BLaER1 treated with 17β-estradiol and CSF1 and Interleukin-3, amounts not matched to agents 10 nM and 100 nM (cell line): Measurements from ENCODE around the gene COMMD1.

Experiments
- H3K27ac ChIP-seq, 11 experiments: shearing (Covaris generic); formaldehyde crosslinking; 2 replicates each; pipeline ENCODE4 v1.8.1; 2022
- H3K27me3 ChIP-seq, 11 experiments: shearing (Covaris generic); formaldehyde crosslinking; 2 replicates each; pipeline ENCODE4 v1.8.1; 2022
- H3K36me3 ChIP-seq, 11 experiments: shearing (Covaris generic); formaldehyde crosslinking; 2 replicates each; pipeline ENCODE4 v1.8.1; 2022
- H3K4me1 ChIP-seq, 10 experiments: shearing (Covaris generic); formaldehyde crosslinking; 2 replicates each; pipeline ENCODE4 v1.8.1; 2022
- H3K4me2 ChIP-seq, 11 experiments: shearing (Covaris generic); formaldehyde crosslinking; 2 replicates each; pipeline ENCODE4 v1.8.1; 2022
- H3K4me3 ChIP-seq, 10 experiments: shearing (Covaris generic); formaldehyde crosslinking; 2 replicates each; pipeline ENCODE4 v1.8.1; 2022
- H3K9ac ChIP-seq, 11 experiments: shearing (Covaris generic); formaldehyde crosslinking; 2 replicates each; pipeline ENCODE4 v1.8.1; 2022
- H3K9me3 ChIP-seq, 11 experiments: shearing (Covaris generic); formaldehyde crosslinking; replicated peaks in 1 of 11; 2 replicates each; pipeline ENCODE4 v1.8.1; 2022
- H4K20me1 ChIP-seq, 11 experiments: shearing (Covaris generic); formaldehyde crosslinking; 2 replicates each; pipeline ENCODE4 v1.8.1; 2022
- Cebpa-rat ChIP-seq, 11 experiments: shearing (Covaris generic); IDR thresholded peaks; 2 replicates each; pipeline ENCODE4 v1.8.1; 2022

Gene COMMD1

DNA sequence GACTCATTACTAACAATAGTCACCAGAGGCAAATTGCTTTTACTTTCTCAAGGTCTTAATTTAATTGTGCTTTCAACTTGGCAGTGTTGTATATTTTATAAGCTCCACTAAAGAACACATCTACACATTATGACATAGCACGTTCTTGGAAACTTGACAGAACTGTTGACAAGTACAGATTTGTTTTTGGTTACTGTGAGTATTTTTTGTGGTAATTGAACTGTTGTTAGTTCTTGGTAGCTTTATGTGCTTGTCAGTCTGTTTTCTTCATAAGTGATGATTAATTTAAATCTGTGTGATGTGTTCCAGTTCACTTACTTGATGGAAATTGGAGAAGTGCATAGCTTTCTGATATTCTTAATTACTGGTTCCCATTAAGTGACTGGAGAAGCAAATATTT lies 63.9 kb downstream of the COMMD1 start:
- no peak overlapping the region for H3K27ac ChIP-seq
- no peak overlapping the region for H3K9ac ChIP-seq
- TF ChIP-seq Cebpa-rat (IDR thresholded peaks at IDR 0.05), result no peak
- H3K4me3 ChIP-seq, result no peak overlapping the region
- H4K20me1 ChIP-seq, result no peaks in the 10 kb centered on the region; a peak in 1 of 22 replicates
- H3K4me2 ChIP-seq, result no peak overlapping the region
- no peaks in the 10 kb centered on the region for H3K36me3 ChIP-seq
- no peaks in the 10 kb centered on the region for H3K27me3 ChIP-seq
- H3K9me3 ChIP-seq, result no peaks in the 10 kb centered on the region
- no peaks in the 10 kb centered on the region; a peak in 1 of 20 replicates for H3K4me1 ChIP-seq

DNA sequence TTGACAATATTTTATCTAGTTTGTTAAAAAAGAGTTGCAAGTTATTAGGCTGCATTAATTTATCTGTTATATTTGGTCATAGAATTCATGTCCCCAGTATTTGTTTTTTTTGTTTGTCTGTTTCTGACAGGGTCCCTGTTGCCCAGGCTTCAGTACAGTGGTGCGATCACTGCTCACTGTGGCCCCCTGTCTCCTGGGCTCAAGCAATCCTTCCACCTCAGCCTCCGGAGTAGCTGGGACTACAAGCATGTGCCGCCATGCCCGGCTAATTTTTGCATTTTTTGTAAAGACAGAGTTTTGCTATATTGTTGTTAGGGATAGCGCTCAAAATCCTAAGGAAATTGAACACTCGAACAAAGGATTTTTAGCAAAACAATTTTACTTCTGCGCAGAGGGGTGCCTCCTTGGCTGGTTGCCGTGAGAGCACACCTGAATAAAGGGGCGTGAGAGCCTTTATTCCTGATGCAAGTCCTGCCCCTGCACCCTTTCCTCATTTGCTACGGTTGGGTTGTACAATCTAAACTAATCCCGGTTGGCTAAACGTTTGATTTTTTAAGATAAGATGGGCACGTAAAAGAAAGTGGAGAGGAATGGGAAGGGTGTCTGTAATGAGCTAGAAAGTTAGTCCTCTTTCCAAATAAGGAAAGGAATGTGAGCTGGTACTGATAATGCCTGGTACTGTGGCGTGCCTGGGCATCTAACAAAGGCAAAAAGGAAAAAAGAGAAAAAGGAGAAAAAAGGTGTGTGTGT lies 65.5 kb downstream of the COMMD1 start:
- no peaks in the 10 kb centered on the region for H3K27me3 ChIP-seq
- TF ChIP-seq Cebpa-rat (IDR thresholded peaks at IDR 0.05), result no peak
- no peaks in the 10 kb centered on the region for H3K36me3 ChIP-seq
- H3K4me3 ChIP-seq, result no peak overlapping the region
- no peaks in the 10 kb centered on the region for H3K9me3 ChIP-seq
- H3K4me2 ChIP-seq, result no peak overlapping the region
- H4K20me1 ChIP-seq, result no peaks in the 10 kb centered on the region; a peak in 1 of 22 replicates
- no peaks in the 10 kb centered on the region; a peak in 1 of 20 replicates for H3K4me1 ChIP-seq
- H3K9ac ChIP-seq, result no peak overlapping the region
- no peak overlapping the region for H3K27ac ChIP-seq

DNA sequence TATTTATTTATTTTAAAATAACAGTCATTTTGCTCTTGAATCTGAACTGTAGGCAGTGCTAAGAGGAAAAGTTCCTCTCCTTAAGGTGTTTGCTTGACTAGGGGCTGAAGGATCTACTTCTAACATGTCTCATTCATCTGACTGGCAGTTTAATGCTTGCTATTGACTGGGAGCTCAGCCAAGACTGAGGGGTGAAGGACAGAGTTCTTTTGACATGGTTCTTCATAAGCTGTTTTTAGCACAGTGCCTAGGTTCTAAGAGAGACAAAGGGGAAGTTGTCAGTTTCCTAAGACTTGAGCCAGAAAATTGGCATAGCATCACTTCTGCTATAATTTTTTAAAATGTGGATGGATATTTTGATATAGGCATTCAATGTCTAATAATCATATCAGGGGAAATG lies 73.0 kb downstream of the COMMD1 start:
- Histone ChIP-seq H3K27me3 (no peaks in the 10 kb centered on the region), H3K4me1 (peaks cover 9 to 18% (median 12%) of the 10 kb centered on the region in 10 experiments; a peak in 17 of 20 replicates), H3K9ac (no peak overlapping the region), H3K9me3 (peaks cover 23 to 30% (median 28%) of the 10 kb centered on the region in 11 experiments), H4K20me1 (no peaks in the 10 kb centered on the region), H3K36me3 (0 out of 22 replicates have a peak, but pooled peaks cover 0 to 7% (median 0%) of the 10 kb centered on the region in 11 experiments), H3K4me2 (peak overlapping the region in 5 of 11 experiments; percentile 14 to 48 (median 22); a peak in 10 of 22 replicates), H3K4me3 (no peak overlapping the region), H3K27ac (peak overlapping the region in 1 of 11 experiments; percentile 43; a peak in 2 of 22 replicates)
- TF ChIP-seq Cebpa-rat (IDR thresholded peaks at IDR 0.05), result no peak

DNA sequence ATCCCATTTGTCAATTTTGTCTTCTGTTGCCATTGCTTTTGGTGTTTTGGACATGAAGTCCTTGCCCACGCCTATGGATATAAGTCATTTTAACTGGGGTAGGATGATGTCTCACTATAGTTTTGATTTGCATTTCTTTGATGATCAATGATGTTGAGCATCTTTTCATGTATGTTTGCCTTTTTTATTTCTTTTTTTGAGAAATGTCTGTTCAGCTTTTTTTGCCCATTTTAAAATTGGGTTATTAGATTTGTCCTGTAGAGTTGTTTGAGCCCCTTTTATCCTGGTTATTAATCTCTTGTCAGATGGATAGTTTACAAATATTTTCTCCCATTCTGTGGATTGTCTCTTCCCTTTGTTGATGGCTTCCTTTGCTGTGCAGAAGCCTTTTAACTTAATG lies 75.3 kb downstream of the COMMD1 start:
- H3K9ac ChIP-seq, result no peak overlapping the region
- peaks cover 25 to 34% (median 28%) of the 10 kb centered on the region in 11 experiments for H3K9me3 ChIP-seq
- H3K4me1 ChIP-seq, result peaks cover 9 to 18% (median 12%) of the 10 kb centered on the region in 10 experiments; a peak in 17 of 20 replicates
- no peak for TF ChIP-seq Cebpa-rat (IDR thresholded peaks at IDR 0.05)
- H3K27ac ChIP-seq, result no peak overlapping the region
- 0 out of 22 replicates have a peak, but pooled peaks cover 0 to 7% (median 0%) of the 10 kb centered on the region in 11 experiments for H3K36me3 ChIP-seq
- no peaks in the 10 kb centered on the region for H4K20me1 ChIP-seq
- no peak overlapping the region for H3K4me2 ChIP-seq
- no peak overlapping the region for H3K4me3 ChIP-seq
- H3K27me3 ChIP-seq, result no peaks in the 10 kb centered on the region

DNA sequence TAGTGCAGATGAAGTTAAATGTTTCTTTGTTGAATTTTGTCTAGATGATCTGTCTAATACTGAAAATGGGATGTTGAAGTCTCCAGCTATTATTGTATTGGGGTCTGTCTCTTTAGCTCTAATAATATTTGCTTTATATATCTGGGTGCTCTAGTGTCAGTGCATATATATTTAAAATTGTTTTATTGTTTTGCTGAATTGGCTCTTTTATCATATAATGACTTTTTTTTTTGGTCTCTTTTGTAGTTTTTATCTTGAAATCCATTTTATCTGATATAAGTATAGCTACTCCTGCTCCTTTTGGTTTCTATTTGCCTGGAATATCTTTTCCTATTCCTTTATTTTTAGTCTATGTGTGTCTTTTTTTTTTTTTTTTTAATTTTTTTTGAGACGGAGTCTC lies 79.2 kb downstream of the COMMD1 start:
- no peak overlapping the region for H3K9ac ChIP-seq
- no peak for TF ChIP-seq Cebpa-rat (IDR thresholded peaks at IDR 0.05)

DNA sequence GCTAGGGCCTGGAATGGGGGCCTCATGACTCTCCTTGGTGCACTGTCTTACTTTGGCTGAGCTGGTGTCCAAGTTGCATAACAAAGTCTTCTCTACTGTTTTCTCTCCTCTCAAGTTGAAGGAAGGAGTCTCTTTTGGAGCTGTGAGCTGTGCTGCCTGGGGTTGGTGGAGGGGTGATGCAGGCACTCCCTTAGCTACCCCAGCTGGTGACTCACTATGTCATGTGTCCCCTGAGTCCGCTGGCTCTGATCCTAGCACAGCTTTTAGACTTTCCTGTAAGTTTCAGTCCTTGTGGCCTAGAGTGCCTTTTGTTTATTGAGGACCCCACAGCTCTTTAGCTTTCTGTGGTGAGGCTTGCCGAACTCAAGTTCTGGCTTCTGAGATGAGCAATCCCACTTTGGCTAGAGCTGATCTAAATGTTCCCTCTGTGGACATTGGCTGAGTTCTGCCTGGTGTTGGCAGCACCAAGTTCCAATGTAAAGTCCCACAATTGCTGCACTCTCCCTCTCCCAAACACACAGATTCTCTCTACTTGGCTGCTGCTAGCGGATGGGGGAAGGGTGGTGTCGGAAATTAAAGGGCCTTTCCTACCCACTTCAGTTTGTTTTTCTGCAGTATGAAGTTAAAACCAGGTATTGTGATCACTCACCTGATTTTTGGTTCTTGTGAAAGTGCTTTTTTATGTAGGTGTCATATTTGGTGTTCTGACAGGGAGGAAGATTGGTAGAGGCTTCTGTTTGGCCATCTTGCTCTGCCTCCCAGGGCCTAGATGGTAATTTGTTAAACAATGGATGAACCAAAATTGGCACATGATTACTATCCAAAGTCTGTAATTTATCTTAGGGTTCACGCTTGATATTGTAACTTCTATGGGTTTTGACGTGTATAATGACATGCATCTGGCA lies 83.2 kb downstream of the COMMD1 start:
- Histone ChIP-seq H3K4me1 (peaks cover 0 to 16% (median 3%) of the 10 kb centered on the region in 10 experiments; a peak in 10 of 20 replicates), H3K27me3 (no peaks in the 10 kb centered on the region), H3K9me3 (peaks cover 3 to 21% (median 13%) of the 10 kb centered on the region in 11 experiments; a peak in 16 of 22 replicates), H3K4me3 (no peak overlapping the region), H3K36me3 (peaks cover 0 to 14% (median 0%) of the 10 kb centered on the region in 11 experiments; a peak in 6 of 22 replicates), H4K20me1 (peaks cover 0 to 4% (median 0%) of the 10 kb centered on the region in 11 experiments; a peak in 1 of 22 replicates), H3K4me2 (peak overlapping the region in 2 of 11 experiments; percentile 1 to 30; a peak in 1 of 22 replicates), H3K27ac (no peak overlapping the region), H3K9ac (no peak overlapping the region)
- no peak for TF ChIP-seq Cebpa-rat (IDR thresholded peaks at IDR 0.05)

More for the DNA sequence above, 79.2 kb downstream of the COMMD1 start:
- H3K27me3 ChIP-seq, result no peaks in the 10 kb centered on the region
- H3K4me1 ChIP-seq, result peaks cover 0 to 7% (median 0%) of the 10 kb centered on the region in 10 experiments; a peak in 1 of 20 replicates
- H4K20me1 ChIP-seq, result no peaks in the 10 kb centered on the region
- H3K9me3 ChIP-seq, result peaks cover 26 to 49% (median 42%) of the 10 kb centered on the region in 11 experiments
- no peak overlapping the region for H3K4me3 ChIP-seq
- no peak overlapping the region for H3K27ac ChIP-seq
- H3K4me2 ChIP-seq, result no peak overlapping the region
- H3K36me3 ChIP-seq, result peaks cover 0 to 15% (median 5%) of the 10 kb centered on the region in 11 experiments; a peak in 6 of 22 replicates

DNA sequence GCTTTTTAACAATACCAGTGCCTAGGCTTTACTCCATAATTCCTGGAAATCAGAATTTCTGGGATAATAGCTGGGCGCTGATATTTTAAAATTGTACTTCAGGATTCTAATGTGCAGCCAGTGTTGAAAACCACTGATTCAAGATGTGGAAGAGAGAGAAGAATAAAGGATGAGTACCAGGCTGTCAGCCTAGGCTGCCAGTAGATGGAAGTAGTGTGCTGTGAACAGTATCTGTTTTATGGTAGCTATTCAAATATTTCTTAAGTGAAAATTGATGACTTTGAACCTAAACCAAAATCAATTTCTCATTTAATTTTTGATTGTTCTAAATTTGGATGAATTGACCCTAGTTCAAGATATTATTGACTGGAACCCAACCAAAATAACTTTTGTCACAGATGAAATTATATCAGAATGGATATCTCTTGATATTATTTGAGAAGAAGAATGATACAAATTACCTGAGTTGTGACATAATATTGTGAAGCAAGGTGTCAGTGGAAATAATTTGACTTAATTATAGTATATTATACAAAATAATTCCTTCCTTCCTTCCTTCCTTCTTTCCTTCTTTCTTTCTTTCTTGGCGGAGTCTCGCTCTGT lies 88.0 kb downstream of the COMMD1 start:
- Histone ChIP-seq H4K20me1 (peaks cover 0 to 11% (median 0%) of the 10 kb centered on the region in 11 experiments; a peak in 4 of 22 replicates), H3K4me3 (no peak overlapping the region), H3K27ac (no peak overlapping the region), H3K9ac (no peak overlapping the region), H3K4me1 (peaks cover 14 to 40% (median 26%) of the 10 kb centered on the region in 10 experiments), H3K36me3 (peaks cover 0 to 3% (median 0%) of the 10 kb centered on the region in 11 experiments; a peak in 2 of 22 replicates), H3K4me2 (0 out of 22 replicates have a peak overlapping the region, but pooled peaks of 3 of the 11 experiments have one; percentile 10 to 18 (median 11)), H3K27me3 (no peaks in the 10 kb centered on the region), H3K9me3 (peaks cover 0 to 6% (median 2%) of the 10 kb centered on the region in 11 experiments; a peak in 12 of 22 replicates)
- TF ChIP-seq Cebpa-rat (IDR thresholded peaks at IDR 0.05), result no peak

DNA sequence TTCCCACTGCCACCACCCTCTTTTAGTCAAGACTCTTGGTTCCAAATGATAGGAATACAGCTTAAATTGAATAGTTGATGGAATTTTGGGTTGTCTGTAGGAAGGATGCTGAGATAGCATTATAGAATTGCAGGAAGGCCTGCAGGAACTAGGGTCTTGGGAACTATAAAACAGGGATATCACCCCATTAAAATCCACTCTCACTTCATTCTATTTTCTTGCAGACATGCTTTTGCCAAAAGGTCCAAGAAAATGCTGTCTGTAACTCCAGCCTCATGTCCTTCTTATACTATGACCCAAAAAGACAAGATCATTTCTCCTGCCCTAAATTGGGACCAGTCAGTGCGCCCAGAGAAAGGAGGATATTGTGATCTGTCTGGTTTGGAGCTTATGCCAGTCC lies 89.1 kb downstream of the COMMD1 start:
- Histone ChIP-seq H3K4me3 (no peak overlapping the region), H3K9me3 (no peaks in the 10 kb centered on the region), H3K27me3 (no peaks in the 10 kb centered on the region), H3K27ac (no peak overlapping the region), H3K9ac (peak overlapping the region in 2 of 11 experiments; percentile 23 to 39; a peak in 3 of 22 replicates), H4K20me1 (peaks cover 0 to 11% (median 0%) of the 10 kb centered on the region in 11 experiments; a peak in 4 of 22 replicates), H3K4me1 (peaks cover 14 to 40% (median 24%) of the 10 kb centered on the region in 10 experiments), H3K36me3 (no peaks in the 10 kb centered on the region; a peak in 1 of 22 replicates), H3K4me2 (peak overlapping the region; percentile 11 to 51 (median 41); a peak in 20 of 22 replicates)
- TF ChIP-seq Cebpa-rat (IDR thresholded peaks at IDR 0.05), result no peak
